Transverse colon (tissue), 4 donors: ENCODE measurements around the gene ARSG. TPM values are rescaled to one million over a fixed set of nuclear protein-coding genes. Genes with fewer than 3 reads are reported as not detected.
"Not testable (repeated sequence)": the region's sequence is repeated elsewhere in the genome, so short reads cannot be mapped to it uniquely, and the experiment has no call there.

Source experiments
- DNase-seq: peaks from one replicate; pipeline ENCODE4 v3.0.0-alpha.2; 2019
- H3K27ac ChIP-seq, 4 donors: fragments of 200-600 bp; sonication (generic); 2 replicates each; pipeline ENCODE4 v1.5.1; 2016 to 2018; ENCODE audit warnings: inconsistent platforms in 4 of 4
- H3K27me3 ChIP-seq: fragments of 200-600 bp; sonication (generic); 2 replicates; pipeline ENCODE4 v1.5.1; 2017; ENCODE audit warnings: inconsistent platforms
- H3K36me3 ChIP-seq, 4 donors: fragments of 200-600 bp; sonication (generic); 2 replicates each; pipeline ENCODE4 v1.5.1; 2017 to 2019; ENCODE audit warnings: inconsistent platforms in 4 of 4
- H3K4me1 ChIP-seq, 4 donors: fragments of 200-600 bp; sonication (generic); 2 replicates each; pipeline ENCODE4 v1.5.1; 2017 to 2020; ENCODE audit warnings: inconsistent platforms in 4 of 4
- H3K4me3 ChIP-seq, 4 donors: fragments of 200-600 bp; sonication (generic); 1 replicate in 1 of 4; 2 replicates in 3 of 4; pipeline versions ENCODE4 v1.5.1 to v1.6.1; 2017 to 2019; ENCODE audit warnings: inconsistent platforms in 4 of 4
- H3K9me3 ChIP-seq, 2 donors: fragments of 200-600 bp; sonication (generic); 2 replicates each; pipeline ENCODE4 v1.5.1; 2017 to 2019; ENCODE audit warnings: inconsistent platforms in 2 of 2
- CTCF ChIP-seq, 5 experiments: fragments of 200-600 bp in 3 of 5; fragments of 450-650 bp in 2 of 5; sonication (generic) in 3 of 5; IDR thresholded peaks; 1 replicate in 2 of 5; 2 replicates in 3 of 5; pipeline ENCODE4 v1.5.1; 2016 to 2017; ENCODE audit warnings: antibody characterized with exemption in 5 of 5, inconsistent platforms in 3 of 5, mild to moderate bottlenecking in 2 of 5, moderate library complexity in 1 of 5
- EP300 ChIP-seq: sonication (generic); formaldehyde crosslinking; IDR thresholded peaks from one replicate; pipeline ENCODE4 v1.6.1; 2017; ENCODE audit warnings: antibody characterized with exemption, low read depth
- POLR2A ChIP-seq: fragments of 450-650 bp; IDR thresholded peaks from one replicate; pipeline ENCODE4 v1.6.1; 2016; ENCODE audit warnings: antibody characterized with exemption, mild to moderate bottlenecking, moderate library complexity
- POLR2AphosphoS5 ChIP-seq, 3 donors: sonication (generic); formaldehyde crosslinking; IDR thresholded peaks; one replicate each; pipeline ENCODE4 v1.6.1; 2016; ENCODE audit warnings: antibody characterized with exemption in 3 of 3
- WGBS, 2 donors: methylation state at CpG; one replicate each; pipeline ENCODE4 v1.1.5; 2018; ENCODE audit warnings: low coverage in 1 of 2; 5-methylcytosine and 5-hydroxymethylcytosine counted together
- in situ Hi-C, 4 donors: fragments of 200-750 bp; cut with MboI; loops; one replicate each; pipeline versions ENCODE4 v1.15.0 to v1.15.1; 2017; ENCODE audit warnings: low sequenced_read_pairs in 3 of 4, low pct_ligation_motif_present in 1 of 4, low pct_unique_long_range_greater_than_20kb in 1 of 4
- intact Hi-C: fragments of 100-400 bp; cut with DNase I; formaldehyde crosslinking; loops from one replicate; pipeline ENCODE4 v1.15.1; 2023; ENCODE audit warnings: low total_unique reads
- total RNA-seq, 4 donors: library from RNA; depleted of rRNA; stranded (reverse); fragments of >200 nt; gene quantifications; one replicate each; pipeline ENCODE4 v1.1.0, GENCODE V29; 2016

The ARSG gene
- total RNA-seq, 4 donors from 2014 or later, result 0.41 to 4.4 (median 1.6) TPM; not detected in 1

- Histone ChIP-seq H3K4me1 (peaks cover 0 to 27% (median 10%) of the 10 kb centered on the region in 4 donors), H3K27ac (peak overlapping the region; percentile 93 to 99 (median 96)), H3K27me3 (no peaks in the 10 kb centered on the region), H3K9me3 (no peaks in the 10 kb centered on the region), H3K4me3 (peak overlapping the region; percentile 60 to 79 (median 78)), H3K36me3 (peaks cover 0 to 5% (median 0%) of the 10 kb centered on the region in 4 donors)
- DNase-seq, result peak; percentile 63
- in situ Hi-C loops, result no loop called here
- no peak for TF ChIP-seq POLR2AphosphoS5 (IDR thresholded peaks at IDR 0.05)
- TF ChIP-seq CTCF (IDR thresholded peaks at IDR 0.05), result no peak
- no peak for TF ChIP-seq POLR2A
- TF ChIP-seq EP300, result no peak
- 2 to 22% methylated on average over 1 to 17 of the region's 19 CpGs for WGBS, 2 donors
- intact Hi-C loops, result no loop called here
Measured at GRCh38 chr17:68248199-68248825, 43.0 kb upstream of the ARSG start.

- no peaks in the 10 kb centered on the region for H3K27me3 ChIP-seq
- intact Hi-C loops, result no loop called here
- peaks cover 0 to 5% (median 0%) of the 10 kb centered on the region in 4 donors for H3K36me3 ChIP-seq
- H3K4me3 ChIP-seq, result no peak overlapping the region
- in situ Hi-C loops, result no loop called here
- 65 to 75% methylated on average over 5 of the region's 5 CpGs for WGBS, 2 donors
- peak overlapping the region; percentile 93 to 99 (median 96) for H3K27ac ChIP-seq
- TF ChIP-seq EP300 (no peak), POLR2AphosphoS5 (IDR thresholded peaks at IDR 0.05) (no peak), POLR2A (no peak), CTCF (IDR thresholded peaks at IDR 0.05) (no peak)
- no peak for DNase-seq
- H3K4me1 ChIP-seq, result peaks cover 0 to 27% (median 10%) of the 10 kb centered on the region in 4 donors
- no peaks in the 10 kb centered on the region for H3K9me3 ChIP-seq
Measured at GRCh38 chr17:68248891-68249290, 42.4 kb upstream of the ARSG start.

GRCh38 chr17:68249354-68249765 lies 41.9 kb upstream of the ARSG start:
- 0 to 51% methylated on average over 1 to 7 of the region's 7 CpGs for WGBS, 2 donors
- peaks cover 0 to 27% (median 10%) of the 10 kb centered on the region in 4 donors for H3K4me1 ChIP-seq
- no peak overlapping the region for H3K4me3 ChIP-seq
- H3K9me3 ChIP-seq, result no peaks in the 10 kb centered on the region
- in situ Hi-C loops (no loop called here), intact Hi-C loops (no loop called here)
- H3K27me3 ChIP-seq, result no peaks in the 10 kb centered on the region
- no peak for DNase-seq
- TF ChIP-seq POLR2AphosphoS5 (IDR thresholded peaks at IDR 0.05) (no peak), EP300 (no peak), CTCF (IDR thresholded peaks at IDR 0.05) (no peak)
- peak overlapping the region; percentile 93 to 99 (median 96) for H3K27ac ChIP-seq
- H3K36me3 ChIP-seq, result peaks cover 0 to 5% (median 0%) of the 10 kb centered on the region in 4 donors

- DNase-seq, H3K36me3 ChIP-seq, intact Hi-C loops, H3K27me3 ChIP-seq, H3K4me3 ChIP-seq, H3K9me3 ChIP-seq: not testable (repeated sequence)
- 59 to 80% methylated on average over 4 to 7 of the region's 7 CpGs for WGBS, 2 donors
- H3K4me1 ChIP-seq, result peaks cover 0 to 25% (median 7%) of the 10 kb centered on the region in 4 donors
- in situ Hi-C loops, result loop anchor here in 2 of 4 donors (10.0 to 25.0 kb wide), 2 partner anchors 201 to 509 kb away; partner anchors contain the start of gene WIPI1 (in 1 of the 2)
- H3K27ac ChIP-seq, result peak overlapping the region in 2 of 4 donors; percentile 23 to 35
Measured at GRCh38 chr17:68253426-68253825, 37.9 kb upstream of the ARSG start.
